Measurements from ENCODE around the gene PRKACB.
A peak's percentile ranks its signal among the peaks of the same experiment; 100 is the strongest.
"Not testable (repeated sequence)": the region's sequence is repeated elsewhere in the genome, so short reads cannot be mapped to it uniquely, and the experiment has no call there.

The PRKACB gene

GRCh38 chr1:84224905-84225304 lies 80.8 kb downstream of the PRKACB start:
- DNase-seq: no peak

- peak; percentile 93 for DNase-seq
These were observed 81.6 kb downstream of the PRKACB start for GRCh38 chr1:84225646-84226045.

GRCh38 chr1:84232676-84233075 lies 88.6 kb downstream of the PRKACB start:
- not testable (repeated sequence) for DNase-seq

- no peak for DNase-seq
These were observed 92.2 kb downstream of the PRKACB start for GRCh38 chr1:84236256-84236655.

GRCh38 chr1:84242641-84243040 lies 98.6 kb downstream of the PRKACB start:
- peak; percentile 51 for DNase-seq

- DNase-seq: peak; percentile 84
These were observed 101.5 kb downstream of the PRKACB start for GRCh38 chr1:84245563-84245962.

GRCh38 chr1:84246213-84246612 lies 102.1 kb downstream of the PRKACB start:
- peak; percentile 86 for DNase-seq

GRCh38 chr1:84247425-84248220 lies 103.6 kb downstream of the PRKACB start:
- no peak for DNase-seq

GRCh38 chr1:84250668-84251067 lies 106.6 kb downstream of the PRKACB start:
- no peak for DNase-seq

- DNase-seq: no peak
These were observed 109.0 kb downstream of the PRKACB start for GRCh38 chr1:84253036-84253435.

GRCh38 chr1:84253891-84254290 lies 109.8 kb downstream of the PRKACB start:
- DNase-seq: no peak

- DNase-seq: no peak
These were observed 110.7 kb downstream of the PRKACB start for GRCh38 chr1:84254703-84255238.

GRCh38 chr1:84255582-84255981 lies 111.5 kb downstream of the PRKACB start:
- DNase-seq: peak; percentile 81

GRCh38 chr1:84257617-84258016 lies 113.5 kb downstream of the PRKACB start:
- no peak for DNase-seq

GRCh38 chr1:84259376-84259775 lies 115.3 kb downstream of the PRKACB start:
- DNase-seq: no peak

GRCh38 chr1:84259989-84260388 lies 115.9 kb downstream of the PRKACB start:
- DNase-seq: no peak

- DNase-seq: no peak
These were observed 116.9 kb downstream of the PRKACB start for GRCh38 chr1:84260852-84261518.

GRCh38 chr1:84264961-84265360 lies 120.9 kb downstream of the PRKACB start:
- DNase-seq: no peak

GRCh38 chr1:84265867-84266266 lies 121.8 kb downstream of the PRKACB start:
- no peak for DNase-seq

- DNase-seq: no peak
These were observed 122.7 kb downstream of the PRKACB start for GRCh38 chr1:84266748-84267147.

GRCh38 chr1:84267476-84267875 lies 123.4 kb downstream of the PRKACB start:
- no peak for DNase-seq

GRCh38 chr1:84268346-84268745 lies 124.3 kb downstream of the PRKACB start:
- DNase-seq: no peak

- no peak for DNase-seq
These were observed 125.2 kb downstream of the PRKACB start for GRCh38 chr1:84269306-84269705.
